Coronary artery (tissue), 2 donors: Measurements from ENCODE around the gene SLC26A9.

ENCODE experiments used
- DNase-seq: peaks from one replicate; pipeline ENCODE4 v3.0.0-alpha.2; 2017; ENCODE audit warnings: low spot score
- H3K27ac ChIP-seq, 2 donors: fragments of 200-600 bp; sonication (generic); one replicate each; pipeline ENCODE4 v1.5.1; 2016 to 2019
- H3K4me3 ChIP-seq: fragments of 200-600 bp; sonication (generic); 2 replicates; pipeline ENCODE4 v1.5.1; 2016; ENCODE audit warnings: mild to moderate bottlenecking, moderate library complexity
- CTCF ChIP-seq: fragments of 200-600 bp; sonication (generic); IDR thresholded peaks from one replicate; pipeline ENCODE4 v1.5.1; 2019; ENCODE audit warnings: antibody characterized with exemption

The SLC26A9 gene

GRCh38 chr1:205917466-205918238 is 25.6 kb downstream of the SLC26A9 start:
- no peak overlapping the region for H3K4me3 ChIP-seq
- no peak for TF ChIP-seq CTCF
- H3K27ac ChIP-seq, result no peak overlapping the region
- no peak for DNase-seq

GRCh38 chr1:205916541-205916940 is 26.7 kb downstream of the SLC26A9 start:
- no peak for DNase-seq
- Histone ChIP-seq H3K4me3 (no peak overlapping the region), H3K27ac (peak overlapping the region in 1 of 2 donors; percentile 82)
- no peak for TF ChIP-seq CTCF

- Histone ChIP-seq H3K4me3 (no peak overlapping the region), H3K27ac (peak overlapping the region; percentile 28 to 82)
- TF ChIP-seq CTCF, result no peak
- no peak for DNase-seq
Measured at GRCh38 chr1:205915354-205915990, 27.8 kb downstream of the SLC26A9 start.

GRCh38 chr1:205914730-205915129 is 28.5 kb downstream of the SLC26A9 start:
- no peak overlapping the region for H3K4me3 ChIP-seq
- peak overlapping the region; percentile 28 to 82 for H3K27ac ChIP-seq
- no peak for TF ChIP-seq CTCF
- no peak for DNase-seq

- no peak for TF ChIP-seq CTCF
- no peak for DNase-seq
- Histone ChIP-seq H3K4me3 (no peak overlapping the region), H3K27ac (peak overlapping the region; percentile 28 to 82)
Measured at GRCh38 chr1:205914155-205914507, 29.1 kb downstream of the SLC26A9 start.

- no peak for TF ChIP-seq CTCF
- Histone ChIP-seq H3K27ac (peak overlapping the region; percentile 28 to 82), H3K4me3 (no peak overlapping the region)
- peak; percentile 82 for DNase-seq
Measured at GRCh38 chr1:205913451-205914154, 29.7 kb downstream of the SLC26A9 start.
